MM.1S (cell line): ENCODE measurements around the gene ESM1.

Source experiments
- EZH2 ChIP-seq: fragments of 300-600 bp; sonication (generic); optimal IDR thresholded peaks from 2 replicates; pipeline ENCODE3; 2017; ENCODE audit warnings: low read depth, mild to moderate bottlenecking, antibody characterized with exemption, low read length, mixed read lengths
- EZH2phosphoT487 ChIP-seq: fragments of 300-600 bp; sonication (generic); IDR thresholded peaks from 2 replicates; pipeline ENCODE4 v1.6.1; 2018; ENCODE audit warnings: antibody characterized with exemption, low read length
- TF ChIP-seq, protein P1 (sequence below): fragments of 300-600 bp; sonication (generic); IDR thresholded peaks from 2 replicates; pipeline ENCODE4 v1.5.1; 2016; ENCODE audit warnings: antibody characterized with exemption, low read length, mixed read lengths

DNA sequence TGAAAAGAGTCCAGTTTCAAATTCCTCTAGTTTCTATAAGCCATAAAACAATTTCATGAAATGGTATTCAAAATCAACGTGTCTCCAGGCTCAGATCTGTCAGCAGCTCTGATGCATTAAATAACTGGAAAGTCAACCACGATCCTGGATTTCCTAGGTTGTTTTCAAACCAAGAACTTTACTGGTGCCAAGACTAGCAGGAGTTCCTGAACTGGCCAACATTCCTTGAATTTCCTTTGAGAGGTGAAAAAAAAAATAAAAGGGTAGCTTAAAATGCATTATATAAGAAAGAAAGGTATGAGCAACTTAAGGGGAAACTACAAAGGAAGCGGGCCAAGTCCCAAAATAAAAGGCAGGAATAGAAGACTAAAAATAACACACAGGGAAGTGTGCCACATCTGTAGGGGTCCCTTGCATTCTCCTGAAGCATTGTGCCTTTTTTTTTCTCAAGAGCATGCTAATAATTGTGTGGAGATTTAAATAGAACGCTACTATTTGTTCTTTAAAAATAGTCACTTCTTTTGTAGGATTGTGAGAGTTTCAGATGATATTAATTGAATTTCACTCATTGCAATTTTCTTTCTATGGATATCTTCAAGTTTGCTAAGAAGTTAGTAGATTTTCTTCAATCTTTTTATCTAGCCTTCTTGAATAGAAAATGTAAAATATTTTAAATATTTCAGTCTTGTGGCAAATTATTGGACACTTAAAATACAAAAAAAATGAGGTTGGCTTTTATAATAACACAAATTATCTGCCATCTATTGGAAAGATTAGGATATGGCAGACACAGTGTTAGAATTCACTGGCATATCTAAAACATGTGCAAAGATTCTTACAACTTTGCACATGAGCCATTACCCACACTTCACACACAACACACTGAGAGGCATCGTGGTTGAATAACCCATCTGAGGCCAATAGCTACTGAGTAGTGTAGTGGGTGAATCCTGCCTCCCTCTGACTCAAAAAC is 15.3 kb downstream of the ESM1 start:
- TF ChIP-seq, protein P1, sequence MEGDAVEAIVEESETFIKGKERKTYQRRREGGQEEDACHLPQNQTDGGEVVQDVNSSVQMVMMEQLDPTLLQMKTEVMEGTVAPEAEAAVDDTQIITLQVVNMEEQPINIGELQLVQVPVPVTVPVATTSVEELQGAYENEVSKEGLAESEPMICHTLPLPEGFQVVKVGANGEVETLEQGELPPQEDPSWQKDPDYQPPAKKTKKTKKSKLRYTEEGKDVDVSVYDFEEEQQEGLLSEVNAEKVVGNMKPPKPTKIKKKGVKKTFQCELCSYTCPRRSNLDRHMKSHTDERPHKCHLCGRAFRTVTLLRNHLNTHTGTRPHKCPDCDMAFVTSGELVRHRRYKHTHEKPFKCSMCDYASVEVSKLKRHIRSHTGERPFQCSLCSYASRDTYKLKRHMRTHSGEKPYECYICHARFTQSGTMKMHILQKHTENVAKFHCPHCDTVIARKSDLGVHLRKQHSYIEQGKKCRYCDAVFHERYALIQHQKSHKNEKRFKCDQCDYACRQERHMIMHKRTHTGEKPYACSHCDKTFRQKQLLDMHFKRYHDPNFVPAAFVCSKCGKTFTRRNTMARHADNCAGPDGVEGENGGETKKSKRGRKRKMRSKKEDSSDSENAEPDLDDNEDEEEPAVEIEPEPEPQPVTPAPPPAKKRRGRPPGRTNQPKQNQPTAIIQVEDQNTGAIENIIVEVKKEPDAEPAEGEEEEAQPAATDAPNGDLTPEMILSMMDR = no peak
- TF ChIP-seq EZH2phosphoT487 (no peak), EZH2 (no peak)
